Naive thymus-derived CD8-positive, alpha-beta T cell (primary cell): ENCODE results near the gene ARHGEF25. TPM values are rescaled to one million over a fixed set of nuclear protein-coding genes. Genes with fewer than 3 reads are reported as not detected.

Source experiments
- ATAC-seq, 2 donors: fragments of 150-1000 bp; cut with Tn5 transposase in 1 of 2; sonication (Bioruptor Pico), chemical (Tn5 transposase) in 1 of 2; 1 replicate in 1 of 2; 2 replicates in 1 of 2; pipeline ENCODE4 v1.10.0; 2021; ENCODE audit warnings: mild to moderate bottlenecking in 2 of 2, moderate library complexity in 2 of 2
- POLR2A ChIA-PET: fragments of 350-600 bp; sonication (Branson Sonifier 250); formaldehyde crosslinking; loops from one replicate; lab custom pipeline; 2021; ENCODE audit warnings: antibody characterized with exemption; lab: Charles Lee
- DNase-seq, 10 donors: peaks; one replicate each; pipeline versions ENCODE4 v3.0.0 to v3.0.0-alpha.2; 2020 to 2022
- H3K27ac Mint-ChIP-seq, 10 donors: one replicate each; pipeline ENCODE4 v1.8.0; 2020 to 2022; ENCODE audit warnings: mild to moderate bottlenecking in 10 of 10, mixed read lengths in 10 of 10, moderate library complexity in 4 of 10, inconsistent platforms in 1 of 10
- H3K27me3 Mint-ChIP-seq, 5 donors: one replicate each; pipeline ENCODE4 v1.8.0; 2021 to 2022; ENCODE audit warnings: mixed read lengths in 5 of 5
- H3K36me3 Mint-ChIP-seq, 3 donors: one replicate each; pipeline ENCODE4 v1.8.0; 2020 to 2022; ENCODE audit warnings: mixed read lengths in 3 of 3, mild to moderate bottlenecking in 2 of 3, inconsistent platforms in 1 of 3
- H3K4me1 Mint-ChIP-seq, 4 donors: one replicate each; pipeline ENCODE4 v1.8.0; 2021 to 2022; ENCODE audit warnings: mixed read lengths in 4 of 4
- H3K4me3 Mint-ChIP-seq, 10 donors: one replicate each; pipeline ENCODE4 v1.8.0; 2020 to 2022; ENCODE audit warnings: mild to moderate bottlenecking in 10 of 10, mixed read lengths in 10 of 10, moderate library complexity in 6 of 10, inconsistent platforms in 1 of 10
- H3K9me3 Mint-ChIP-seq, 9 donors: one replicate each; pipeline ENCODE4 v1.8.0; 2020 to 2022; ENCODE audit warnings: mixed read lengths in 9 of 9, mild to moderate bottlenecking in 3 of 9, inconsistent platforms in 1 of 9, moderate library complexity in 1 of 9
- polyA plus RNA-seq, 3 donors: library from polyadenylated mRNA; unstranded; fragments of 300-500 nt; fragmentation: Illumina TruSeq; gene quantifications; one replicate each; pipeline ENCODE4 v1.2.3, GENCODE V29; 2021
- total RNA-seq, 8 experiments: library from RNA in 2 of 8; stranded (reverse) in 2 of 8; gene quantifications; one replicate each; pipeline ENCODE4 v1.2.3 and lab custom pipeline; 2021 to 2026

The ARHGEF25 gene
- total and polyA plus RNA-seq, 5 experiments from 2014 or later = 0.27 to 0.55 TPM; not detected in 3

DNA sequence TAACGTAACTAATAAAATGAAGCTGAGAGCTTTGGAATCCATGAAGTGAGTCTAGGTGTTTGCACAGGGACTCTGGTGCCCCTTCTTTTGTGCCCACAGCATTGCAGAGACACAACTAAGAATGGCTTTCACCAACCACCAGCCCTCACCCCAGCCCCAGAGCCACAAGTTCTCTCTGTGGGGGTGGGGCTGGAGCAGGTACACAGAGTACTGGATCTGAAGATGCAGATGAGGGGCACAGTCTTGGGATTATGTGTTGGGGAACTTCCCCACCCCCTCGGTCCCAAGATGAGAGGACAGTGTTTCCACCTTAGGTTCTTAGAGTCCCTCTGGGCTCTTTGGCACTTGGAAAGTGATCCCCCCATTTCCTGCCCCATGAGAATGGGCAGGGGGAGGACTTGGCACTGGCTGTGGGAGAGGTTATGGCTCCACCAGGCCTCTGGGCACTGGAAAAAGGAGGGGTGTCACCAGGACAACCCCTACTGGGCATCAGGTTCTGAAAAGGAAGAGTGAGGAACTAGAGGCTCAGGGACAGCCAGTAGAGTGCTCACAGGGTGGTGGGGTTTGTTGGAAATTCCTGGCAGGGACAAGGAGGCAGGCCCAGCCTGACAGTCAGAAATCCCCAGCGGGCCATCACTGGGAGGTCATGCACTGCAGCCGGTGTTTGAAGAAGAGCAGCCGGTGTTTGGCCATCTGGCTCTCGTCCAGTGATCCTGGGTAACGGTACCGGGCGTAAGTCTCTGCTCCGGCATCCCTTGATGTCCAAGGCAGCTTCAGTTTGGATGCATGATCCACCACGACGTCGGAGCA is 15.1 kb downstream of the ARHGEF25 start:
- Mint-ChIP-seq H3K27me3 (peaks cover 50 to 99% (median 87%) of the 10 kb centered on the region in 5 donors), H3K4me1 (peaks cover 17 to 30% (median 20%) of the 10 kb centered on the region in 4 donors), H3K9me3 (peaks cover 0 to 1% (median 0%) of the 10 kb centered on the region in 9 donors), H3K36me3 (peaks cover 0 to 3% (median 0%) of the 10 kb centered on the region in 3 donors), H3K27ac (peak overlapping the region in 1 of 10 donors; percentile 65), H3K4me3 (peak overlapping the region in 6 of 10 donors; percentile 4 to 67 (median 52))
- ATAC-seq (no peak), DNase-seq (no peak)
- POLR2A ChIA-PET = no interaction called here

DNA sequence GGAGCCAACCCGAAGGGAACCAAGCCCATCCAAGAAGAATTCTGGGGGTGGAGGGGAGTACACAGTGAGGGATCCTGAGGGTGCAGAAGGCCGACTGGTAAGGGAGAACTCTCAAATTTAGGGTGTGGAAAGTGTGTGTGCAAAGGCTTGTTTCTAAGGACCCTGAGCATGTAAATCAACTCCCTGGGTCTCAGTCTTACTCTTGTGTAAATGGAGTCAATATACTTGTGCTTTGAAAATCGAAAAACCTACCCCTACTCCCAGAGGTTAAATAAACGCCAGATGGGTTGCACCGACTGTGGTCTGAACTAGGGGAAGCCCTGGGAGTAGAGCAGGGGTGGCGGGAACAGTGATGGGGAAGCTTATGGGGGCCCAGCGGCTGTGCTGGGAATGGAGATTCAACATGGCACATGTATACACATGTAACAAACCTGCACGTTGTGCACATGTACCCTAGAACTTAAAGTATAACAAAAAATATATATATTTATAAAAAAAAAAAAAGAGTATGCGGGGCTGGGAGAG is 15.7 kb downstream of the ARHGEF25 start:
- peak overlapping the region in 1 of 10 donors; percentile 65 for H3K27ac Mint-ChIP-seq
- peaks cover 11 to 27% (median 16%) of the 10 kb centered on the region in 4 donors for H3K4me1 Mint-ChIP-seq
- peaks cover 0 to 1% (median 0%) of the 10 kb centered on the region in 3 donors for H3K36me3 Mint-ChIP-seq
- H3K4me3 Mint-ChIP-seq = peak overlapping the region in 6 of 10 donors; percentile 39 to 67 (median 56)
- peaks cover 51 to 99% (median 86%) of the 10 kb centered on the region in 5 donors for H3K27me3 Mint-ChIP-seq
- DNase-seq (no peak), ATAC-seq (no peak)
- POLR2A ChIA-PET = interaction anchor here (0.5 to 1.0 kb wide), 2 partner anchors 16 to 31 kb away, joined by 4 to 5 read pairs; no protein-coding TSS in a partner anchor
- peaks cover 0 to 1% (median 0%) of the 10 kb centered on the region in 9 donors for H3K9me3 Mint-ChIP-seq

DNA sequence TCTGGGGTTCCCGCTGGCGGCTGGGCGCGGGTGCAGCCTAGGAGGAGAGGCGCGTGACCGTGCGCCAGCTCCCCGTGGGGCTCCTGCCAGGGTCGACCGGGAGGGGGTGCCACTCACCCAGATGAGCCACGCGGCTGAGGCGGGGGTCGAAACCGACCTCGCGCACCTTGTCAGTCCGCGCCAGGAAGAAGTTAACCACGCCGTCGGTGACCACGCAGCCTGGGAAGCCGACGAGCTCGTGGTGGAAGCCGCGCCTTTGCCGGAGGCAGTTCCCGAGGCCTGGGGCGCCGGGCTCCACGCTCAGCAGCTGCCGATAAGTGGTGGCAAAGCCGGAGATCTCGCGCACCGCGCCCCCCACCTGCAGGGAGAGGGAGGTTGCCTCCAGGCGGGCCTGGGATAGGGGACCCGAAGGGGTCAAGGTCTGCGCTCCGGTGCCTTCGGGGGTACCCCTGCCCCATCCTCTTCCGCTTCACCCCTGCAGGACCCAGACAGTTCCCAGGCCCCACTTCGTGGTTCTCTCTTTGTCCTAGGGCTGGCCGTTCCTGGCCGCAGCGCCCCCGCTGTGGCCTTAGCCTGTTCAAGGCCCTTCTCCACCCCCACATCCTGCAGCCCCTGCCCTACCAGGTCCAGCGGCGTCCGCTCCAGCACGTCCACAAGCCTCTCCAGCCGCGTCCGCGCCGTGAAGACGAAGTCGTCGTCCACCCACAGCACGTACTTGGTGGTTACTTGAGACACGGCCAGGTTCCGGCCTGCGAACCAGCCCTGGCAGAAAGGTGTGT is 16.5 kb downstream of the ARHGEF25 start:
- Mint-ChIP-seq H3K27ac (peak overlapping the region in 1 of 10 donors; percentile 91), H3K4me3 (peak overlapping the region; percentile 3 to 68 (median 46)), H3K4me1 (peaks cover 11 to 29% (median 15%) of the 10 kb centered on the region in 4 donors), H3K27me3 (peaks cover 44 to 99% (median 83%) of the 10 kb centered on the region in 5 donors), H3K9me3 (peaks cover 0 to 1% (median 0%) of the 10 kb centered on the region in 9 donors), H3K36me3 (no peaks in the 10 kb centered on the region)
- ATAC-seq = peak; percentile 63 to 75
- DNase-seq = peak in 2 of 10 donors; percentile 24 to 38
- POLR2A ChIA-PET = interaction anchor here (0.5 to 1.0 kb wide), 2 partner anchors 16 to 32 kb away, joined by 4 to 5 read pairs; no protein-coding TSS in a partner anchor

DNA sequence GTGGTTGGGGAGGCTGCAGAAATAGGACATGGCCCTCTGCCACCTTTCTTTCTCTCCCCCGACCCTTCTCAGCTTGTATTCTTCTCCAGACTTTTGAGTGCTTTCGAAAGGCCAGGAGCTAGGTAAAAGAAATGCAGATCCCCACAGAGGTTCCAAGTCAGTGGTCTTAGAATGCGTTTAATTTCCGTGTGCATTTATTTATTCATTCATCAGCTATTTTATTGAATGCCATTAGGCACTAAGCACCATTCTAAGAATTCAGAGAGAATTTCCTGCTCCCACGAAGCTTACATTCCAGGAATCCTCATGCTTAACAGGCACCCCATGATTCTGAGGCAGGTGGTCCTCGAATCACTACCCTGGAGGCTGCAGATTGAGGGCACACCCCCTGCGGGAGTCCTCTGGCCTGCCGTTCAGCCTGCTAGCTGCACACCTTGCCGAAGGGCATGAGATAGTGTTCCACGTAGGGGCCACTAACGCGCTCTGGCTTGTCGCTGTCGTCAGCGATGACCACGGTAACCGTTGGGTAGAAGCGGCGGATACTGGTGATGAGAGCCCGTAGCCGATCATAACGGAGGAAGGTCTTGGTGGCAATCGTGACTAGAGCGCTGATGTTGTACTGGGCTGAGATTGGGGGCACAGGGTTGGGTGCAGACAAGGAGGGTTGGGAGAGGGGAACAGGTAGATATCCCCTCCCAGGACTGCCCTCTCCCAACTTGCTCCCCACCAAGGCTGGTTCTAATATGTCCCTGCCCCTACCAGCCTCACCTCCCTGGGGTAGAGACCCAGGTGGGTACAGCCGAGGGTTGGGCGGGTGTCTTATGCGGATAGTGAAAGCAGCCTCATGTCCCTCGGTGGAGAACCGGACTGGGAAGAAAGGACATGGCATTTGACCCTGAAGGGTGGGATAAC is 17.3 kb downstream of the ARHGEF25 start:
- peaks cover 0 to 1% (median 0%) of the 10 kb centered on the region in 9 donors for H3K9me3 Mint-ChIP-seq
- peak overlapping the region in 1 of 10 donors; percentile 91 for H3K27ac Mint-ChIP-seq
- DNase-seq (no peak), ATAC-seq (no peak)
- peak overlapping the region in 6 of 10 donors; percentile 26 to 68 (median 55) for H3K4me3 Mint-ChIP-seq
- H3K4me1 Mint-ChIP-seq = peaks cover 14 to 35% (median 19%) of the 10 kb centered on the region in 4 donors
- H3K36me3 Mint-ChIP-seq = no peaks in the 10 kb centered on the region
- POLR2A ChIA-PET = no interaction called here
- peaks cover 38 to 96% (median 76%) of the 10 kb centered on the region in 5 donors for H3K27me3 Mint-ChIP-seq

DNA sequence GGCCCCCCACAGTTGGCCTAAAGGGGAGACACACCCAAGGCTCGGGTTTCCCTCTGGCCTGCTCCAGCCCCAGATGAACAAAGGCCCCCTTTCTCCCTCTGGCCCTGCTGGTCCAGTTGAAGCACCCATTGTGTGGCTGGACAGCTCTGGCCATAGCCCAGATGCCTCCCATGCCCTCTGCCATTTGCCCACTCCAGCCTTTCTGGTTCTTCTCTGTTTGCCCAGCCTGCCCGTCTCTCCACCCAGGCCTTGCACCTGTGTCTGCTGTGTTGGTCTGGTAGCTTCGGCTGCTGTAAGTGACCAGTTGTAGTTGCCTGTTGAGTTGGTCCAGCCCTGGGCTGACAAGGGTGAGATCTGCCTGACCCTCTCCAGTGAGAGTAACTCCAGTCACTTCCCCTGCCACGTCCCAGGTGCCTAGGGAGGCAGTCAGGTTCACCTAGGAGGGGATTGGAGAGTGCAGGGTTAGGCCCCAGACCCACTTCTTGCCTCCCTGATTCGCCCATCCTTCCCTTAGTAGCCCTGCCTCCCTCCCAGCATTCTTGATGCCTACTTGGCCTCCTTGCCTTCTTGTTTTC is 18.7 kb downstream of the ARHGEF25 start:
- no peaks in the 10 kb centered on the region for H3K36me3 Mint-ChIP-seq

DNA sequence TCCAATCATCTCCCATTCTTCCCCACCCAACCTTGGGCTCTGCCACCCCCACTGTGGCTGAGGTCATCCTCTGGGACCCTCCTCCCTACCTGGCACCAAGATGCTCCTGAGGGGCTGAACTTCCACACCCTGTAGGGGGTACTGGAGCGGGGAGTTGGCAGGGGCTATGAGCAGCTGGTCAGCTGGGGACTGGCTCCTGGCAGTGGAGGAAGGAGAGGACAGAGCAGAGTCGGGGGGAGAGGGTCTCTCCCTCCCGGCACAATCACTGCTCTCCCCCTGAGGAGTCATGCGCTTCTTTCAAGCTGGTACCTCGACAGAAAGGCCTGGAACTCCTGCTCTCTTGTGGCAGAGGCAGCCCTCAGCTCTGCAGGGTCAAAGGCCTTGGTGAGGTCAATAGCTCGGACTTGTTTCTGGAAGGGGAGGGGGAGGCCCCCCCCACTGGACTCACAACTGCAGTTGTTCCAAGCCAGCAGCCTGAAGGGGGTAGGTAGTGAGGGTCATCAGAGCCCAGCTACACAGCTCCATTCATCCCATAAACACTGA is 19.7 kb downstream of the ARHGEF25 start:
- H3K27ac Mint-ChIP-seq = peak overlapping the region in 1 of 10 donors; percentile 18
- H3K4me3 Mint-ChIP-seq = peak overlapping the region in 1 of 10 donors; percentile 78
- peaks cover 0 to 1% (median 0%) of the 10 kb centered on the region in 9 donors for H3K9me3 Mint-ChIP-seq
- ATAC-seq (no peak), DNase-seq (no peak)
- H3K36me3 Mint-ChIP-seq = no peaks in the 10 kb centered on the region
- H3K27me3 Mint-ChIP-seq = peaks cover 23 to 89% (median 60%) of the 10 kb centered on the region in 5 donors
- POLR2A ChIA-PET = interaction anchor here (0.5 to 1.2 kb wide), 3 partner anchors 15 to 63 kb away, joined by 3 to 6 read pairs (median 3); partner anchors contain the start of gene OS9
- peaks cover 14 to 36% (median 20%) of the 10 kb centered on the region in 4 donors for H3K4me1 Mint-ChIP-seq

More for the DNA sequence above, 18.7 kb downstream of the ARHGEF25 start:
- Mint-ChIP-seq H3K4me1 (peaks cover 14 to 36% (median 20%) of the 10 kb centered on the region in 4 donors), H3K4me3 (no peak overlapping the region), H3K27ac (no peak overlapping the region), H3K27me3 (peaks cover 30 to 96% (median 63%) of the 10 kb centered on the region in 5 donors), H3K9me3 (peaks cover 0 to 1% (median 0%) of the 10 kb centered on the region in 9 donors)
- POLR2A ChIA-PET = interaction anchor here (0.7 to 1.2 kb wide), 2 partner anchors 14 to 64 kb away, joined by 3 read pairs; partner anchors contain the start of gene OS9
- ATAC-seq (no peak), DNase-seq (no peak)

DNA sequence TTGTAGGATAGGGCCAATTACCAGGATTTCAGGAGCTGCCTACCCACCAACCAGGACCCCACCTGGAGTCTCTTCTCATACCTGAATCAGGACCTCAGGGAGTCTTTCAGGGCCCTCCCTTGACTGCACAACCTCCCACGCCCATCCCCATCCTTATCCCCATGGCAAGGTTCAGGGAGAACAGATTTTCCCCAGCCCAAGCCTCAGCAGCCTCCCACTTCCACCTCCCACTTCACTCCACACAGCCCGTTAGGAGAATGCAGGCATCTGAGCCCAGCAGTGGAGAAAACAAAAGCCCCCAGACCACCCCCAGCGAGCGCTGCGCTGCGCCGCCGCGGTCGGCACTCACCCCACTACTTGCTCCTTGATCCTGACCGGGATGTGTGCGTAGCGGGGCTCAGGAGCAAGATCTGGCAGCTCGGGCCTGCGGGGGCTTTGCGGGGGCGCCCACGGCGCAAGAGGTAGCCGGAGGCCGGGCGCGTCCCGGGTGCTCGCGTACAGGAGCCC is 20.4 kb downstream of the ARHGEF25 start:
- Mint-ChIP-seq H3K36me3 (no peaks in the 10 kb centered on the region), H3K4me3 (peak overlapping the region in 9 of 10 donors; percentile 7 to 78 (median 39)), H3K27me3 (peaks cover 21 to 82% (median 54%) of the 10 kb centered on the region in 5 donors), H3K27ac (no peak overlapping the region), H3K9me3 (peaks cover 0 to 1% (median 0%) of the 10 kb centered on the region in 9 donors), H3K4me1 (peaks cover 14 to 36% (median 20%) of the 10 kb centered on the region in 4 donors)
- DNase-seq (no peak), ATAC-seq (no peak)
- POLR2A ChIA-PET = no interaction called here

DNA sequence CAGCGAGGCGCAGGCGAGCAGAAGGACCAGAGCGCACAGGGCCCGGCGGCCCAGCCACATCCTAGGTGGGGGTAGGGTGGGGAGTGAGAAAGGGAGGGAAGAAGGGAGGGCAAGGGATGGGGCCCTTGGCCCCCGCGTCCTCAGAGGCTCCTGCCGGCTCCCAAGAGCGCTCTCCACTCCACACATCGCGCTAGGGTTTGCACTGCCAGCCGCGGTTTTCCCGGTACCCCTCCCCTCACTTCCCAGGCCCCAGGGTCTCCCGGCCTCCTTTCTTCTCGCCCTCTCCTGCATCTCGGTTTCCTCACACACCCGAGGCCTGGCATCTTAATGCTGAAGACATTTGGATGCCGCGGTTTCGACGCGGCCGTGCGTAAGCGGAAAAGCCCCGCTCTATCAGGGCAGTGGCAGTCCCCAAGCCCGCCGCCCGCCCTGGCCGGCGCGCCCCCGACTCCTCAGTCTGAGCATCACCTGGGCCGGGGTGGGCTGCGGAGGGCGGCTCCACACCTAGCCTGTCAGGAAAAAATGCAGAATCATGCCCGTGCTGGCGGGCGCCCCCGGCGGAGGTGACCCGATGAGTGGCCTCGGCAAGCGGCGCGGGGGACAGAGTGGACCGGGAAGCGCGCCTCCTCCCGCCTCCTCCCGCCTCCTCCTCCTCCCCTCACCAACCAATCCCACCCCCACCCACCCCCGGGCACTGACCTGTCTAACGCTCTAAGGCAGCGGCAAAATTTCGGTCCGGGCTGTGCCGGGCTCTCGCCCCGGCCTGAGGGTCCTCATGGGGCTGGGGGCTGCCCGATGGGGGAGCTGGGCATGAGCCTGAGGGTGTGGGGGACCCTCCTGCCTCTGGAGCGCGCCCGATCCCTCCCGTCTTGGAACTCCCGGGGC is 21.1 kb downstream of the ARHGEF25 start:
- Mint-ChIP-seq H3K4me3 (peak overlapping the region; percentile 45 to 84 (median 74)), H3K9me3 (peaks cover 0 to 1% (median 0%) of the 10 kb centered on the region in 9 donors), H3K27ac (peak overlapping the region in 1 of 10 donors; percentile 59), H3K27me3 (peaks cover 16 to 75% (median 50%) of the 10 kb centered on the region in 5 donors), H3K36me3 (no peaks in the 10 kb centered on the region), H3K4me1 (peaks cover 9 to 29% (median 18%) of the 10 kb centered on the region in 4 donors)
- DNase-seq (peak in 3 of 10 donors; percentile 19 to 37 (median 26)), ATAC-seq (peak; percentile 27 to 62)
- POLR2A ChIA-PET = interaction anchor here (0.7 to 1.2 kb wide), 5 partner anchors 40 to 174 kb away, joined by 3 to 5 read pairs (median 4); no protein-coding TSS in a partner anchor

DNA sequence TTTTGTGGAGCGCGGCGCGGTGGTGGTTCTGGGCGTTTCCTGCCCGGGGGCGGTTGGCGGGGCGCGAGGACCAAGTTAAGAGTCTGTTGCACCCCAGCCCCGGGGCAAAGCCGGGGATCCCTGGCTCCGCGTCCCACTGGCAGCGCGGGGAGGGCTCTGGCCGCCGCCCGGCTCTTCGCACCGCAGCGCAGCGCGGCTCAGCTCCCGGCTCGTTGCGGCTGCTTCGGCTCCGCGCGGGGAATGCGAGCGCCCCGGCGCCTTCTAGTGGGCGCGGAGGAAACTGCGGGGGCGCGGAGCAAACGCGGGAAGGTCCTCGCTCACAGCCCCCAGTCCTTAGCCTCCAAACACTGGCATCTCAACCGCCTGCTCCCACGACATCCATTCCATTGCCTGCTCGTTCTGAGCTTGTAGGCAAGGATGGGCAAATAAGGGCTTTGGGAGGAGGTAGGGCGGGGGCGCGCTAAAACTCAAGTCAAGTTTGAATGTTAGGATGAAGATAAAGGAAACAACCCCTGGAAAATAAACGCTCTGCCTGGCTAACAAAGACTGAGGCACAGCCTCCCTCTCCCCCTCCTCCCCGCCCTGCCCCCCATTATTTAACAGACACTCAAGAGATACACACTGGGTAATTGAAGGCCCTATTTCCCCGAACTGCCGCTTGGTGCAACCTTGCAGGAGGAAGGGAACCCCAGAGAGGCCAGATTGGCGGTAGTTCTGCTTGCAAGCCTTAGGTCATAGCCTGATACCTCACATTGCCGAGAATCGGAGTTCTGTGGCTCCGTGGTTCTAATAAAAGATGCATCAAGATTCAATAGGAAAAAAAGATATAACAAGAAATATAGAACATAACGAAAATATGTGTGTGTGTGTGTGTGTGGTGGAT is 22.0 kb downstream of the ARHGEF25 start, which contains the start of gene B4GALNT1:
Gene B4GALNT1, minus strand, starts transcription at position 244 of the 883 bp plus-strand sequence. CDS start 1,069 bp downstream, outside the sequence.
- Mint-ChIP-seq H3K27me3 (peaks cover 15 to 67% (median 45%) of the 10 kb centered on the region in 5 donors), H3K4me3 (peak within 1 kb of the TSS; percentile 45 to 84 (median 74)), H3K9me3 (peaks cover 0 to 1% (median 0%) of the 10 kb centered on the region in 9 donors), H3K27ac (peak within 1 kb of the TSS in 1 of 10 donors; percentile 59), H3K36me3 (no peaks in the 10 kb centered on the region), H3K4me1 (peaks cover 6 to 21% (median 14%) of the 10 kb centered on the region in 4 donors)
- ATAC-seq (peak; percentile 83 to 92), DNase-seq (peak; percentile 39 to 72 (median 64))
- POLR2A ChIA-PET = interaction anchor here (0.6 to 1.2 kb wide), 6 partner anchors 40 to 174 kb away, joined by 3 to 10 read pairs (median 4); no protein-coding TSS in a partner anchor
